Ovary (tissue), 9 donors: ENCODE measurements around the gene LRRC32. TPM values are rescaled to one million over a fixed set of nuclear protein-coding genes. Genes with fewer than 3 reads are reported as not detected.
"Not testable (repeated sequence)": the region's sequence is repeated elsewhere in the genome, so short reads cannot be mapped to it uniquely, and the experiment has no call there.

ENCODE experiments used
- DNase-seq, 5 donors: peaks; one replicate each; pipeline ENCODE4 v3.0.0-alpha.2; 2019 to 2020
- H3K27ac ChIP-seq, 2 donors: fragments of 200-600 bp; one replicate each; pipeline versions ENCODE4 v1.5.1 to v1.8.0; 2019 to 2022
- H3K27me3 ChIP-seq: fragments of 200-600 bp; one replicate; pipeline ENCODE4 v1.8.0; 2022
- H3K36me3 ChIP-seq: fragments of 200-600 bp; sonication (generic); one replicate; pipeline ENCODE4 v1.5.1; 2019
- H3K4me1 ChIP-seq: one replicate; pipeline ENCODE4 v1.8.1; 2013; ENCODE audit warnings: mild to moderate bottlenecking, moderate library complexity; ENCODE audit not compliant: insufficient read depth
- H3K4me3 ChIP-seq: fragments of 200-600 bp; sonication (generic); one replicate; pipeline ENCODE4 v1.5.1; 2017
- H3K9me3 ChIP-seq, 2 donors: fragments of 200-600 bp in 1 of 2; sonication (generic) in 1 of 2; one replicate each; pipeline versions ENCODE4 v1.5.1 to v1.8.1; 2013 to 2019; ENCODE audit warnings: mild to moderate bottlenecking in 1 of 2, moderate library complexity in 1 of 2
- CTCF ChIP-seq, 3 donors: fragments of 450-650 bp in 2 of 3; fragments of 200-600 bp in 1 of 3; IDR thresholded peaks; one replicate each; pipeline versions ENCODE4 v1.5.1 to v1.8.0; 2016 to 2022; ENCODE audit warnings: antibody characterized with exemption in 3 of 3, mild to moderate bottlenecking in 1 of 3
- EP300 ChIP-seq: sonication (generic); formaldehyde crosslinking; IDR thresholded peaks from one replicate; pipeline ENCODE4 v1.6.1; 2017; ENCODE audit warnings: antibody characterized with exemption
- POLR2A ChIP-seq: fragments of 450-650 bp; IDR thresholded peaks from one replicate; pipeline ENCODE4 v1.6.1; 2017; ENCODE audit warnings: antibody characterized with exemption, mild to moderate bottlenecking, moderate library complexity
- WGBS, 3 donors: extraction: QIAGEN DNeasy Blood & Tissue Kit in 1 of 3; methylation state at CpG; one replicate each; pipeline versions ENCODE4 v1.1.5 to v1.1.7; 2013 to 2017; 5-methylcytosine and 5-hydroxymethylcytosine counted together
- intact Hi-C, 4 donors: fragments of 100-400 bp; cut with DNase I; formaldehyde crosslinking; loops; one replicate each; pipeline versions ENCODE4 v1.11.0 to v1.15.1; 2022 to 2023
- polyA plus RNA-seq, 2 donors: library from polyadenylated mRNA; stranded (reverse); fragments of 200-250 nt in 1 of 2; fragments of 350-450 nt in 1 of 2; fragmentation: Illumina TruSeq in 1 of 2; extraction: RNeasy Lipid Tissue Mini Kit (QIAGEN cat#74804) in 1 of 2; gene quantifications; one replicate each; pipeline ENCODE4 v1.2.3, GENCODE V29; 2013 to 2014
- total RNA-seq, 7 donors: library from RNA; depleted of rRNA in 2 of 7; stranded (reverse); fragments of >200 nt in 2 of 7; fragmentation: NEBNext Ultra II Directional in 3 of 7; extraction: Animal tissue kit (Norgen Biotek cat#: 25700) in 3 of 7; gene quantifications; one replicate each; pipeline versions ENCODE4 v1.1.0 to v1.2.4, GENCODE V29; 2016 to 2023
- donor health status: DM: no; HTN: no; CAD: no; lungs with moderate emphysema.
- donor health status: DM: no; HTN: no; CAD: no.
- donor health status: Bipolar disorder and iron deficiency.
- donor health status: DM: yes; HTN: yes; CAD: no.
- donor health status: DM: no; HTN: no; CAD: no.
- donor health status: DM: yes; HTN: yes; CAD: no.

LRRC32 gene
- total and polyA plus RNA-seq, 9 donors = 3.2 to 47.1 (median 29.5) TPM

- peaks cover 16% of the 10 kb centered on the region for H3K4me1 ChIP-seq
- H3K4me3 ChIP-seq = no peak overlapping the region
- intact Hi-C loops = no loop called here
- WGBS, 3 donors = 82 to 87% (median 87%) methylated on average over 4 of the region's 4 CpGs
- TF ChIP-seq CTCF (IDR thresholded peaks at IDR 0.05) (no peak), EP300 (no peak), POLR2A (no peak)
- no peaks in the 10 kb centered on the region for H3K27me3 ChIP-seq
- no peak for DNase-seq
- no peak overlapping the region for H3K27ac ChIP-seq
- H3K9me3 ChIP-seq = no peaks in the 10 kb centered on the region
- H3K36me3 ChIP-seq = no peaks in the 10 kb centered on the region
Observed at GRCh38 chr11:76612226-76612625, 58.3 kb downstream of the LRRC32 start.

GRCh38 chr11:76610871-76611475 is 59.6 kb downstream of the LRRC32 start:
- WGBS, 3 donors = 28 to 47% (median 47%) methylated on average over 8 of the region's 8 CpGs
- intact Hi-C loops = no loop called here
- Histone ChIP-seq H3K9me3 (no peaks in the 10 kb centered on the region), H3K4me1 (peaks cover 16% of the 10 kb centered on the region), H3K4me3 (no peak overlapping the region), H3K27ac (peak overlapping the region in 1 of 2 donors; percentile 30), H3K27me3 (no peaks in the 10 kb centered on the region), H3K36me3 (no peaks in the 10 kb centered on the region)
- DNase-seq = peak in 4 of 5 donors; percentile 17 to 50 (median 44)
- TF ChIP-seq CTCF (IDR thresholded peaks at IDR 0.05) = no peak
- no peak for TF ChIP-seq POLR2A

GRCh38 chr11:76610371-76610770 is 60.2 kb downstream of the LRRC32 start:
- Histone ChIP-seq H3K27ac (peak overlapping the region in 1 of 2 donors; percentile 30), H3K4me1 (peaks cover 17% of the 10 kb centered on the region), H3K27me3 (no peaks in the 10 kb centered on the region), H3K36me3 (no peaks in the 10 kb centered on the region), H3K4me3 (no peak overlapping the region), H3K9me3 (no peaks in the 10 kb centered on the region)
- TF ChIP-seq EP300 (no peak), POLR2A (no peak), CTCF (IDR thresholded peaks at IDR 0.05) (no peak)
- DNase-seq = peak in 1 of 5 donors; percentile 5
- WGBS, 3 donors = 88 to 92% (median 89%) methylated on average over 4 of the region's 4 CpGs
- intact Hi-C loops = no loop called here

GRCh38 chr11:76609736-76610370 is 60.7 kb downstream of the LRRC32 start:
- peak in 3 of 5 donors; percentile 16 to 39 (median 19) for DNase-seq
- Histone ChIP-seq H3K27me3 (no peaks in the 10 kb centered on the region), H3K27ac (peak overlapping the region; percentile 1 to 30), H3K9me3 (no peaks in the 10 kb centered on the region), H3K4me3 (no peak overlapping the region), H3K4me1 (peaks cover 22% of the 10 kb centered on the region), H3K36me3 (no peaks in the 10 kb centered on the region)
- intact Hi-C loops = no loop called here
- WGBS, 3 donors = 30 to 41% (median 39%) methylated on average over 8 of the region's 8 CpGs
- TF ChIP-seq POLR2A = no peak
- no peak for TF ChIP-seq EP300
- TF ChIP-seq CTCF (IDR thresholded peaks at IDR 0.05) = no peak

- WGBS, 3 donors = 95 to 97% (median 97%) methylated on average over 10 to 25 of the region's 27 CpGs
- H3K9me3 ChIP-seq, intact Hi-C loops, H3K36me3 ChIP-seq, H3K27me3 ChIP-seq, H3K4me3 ChIP-seq: not testable (repeated sequence)
- Histone ChIP-seq H3K4me1 (peaks cover 31% of the 10 kb centered on the region), H3K27ac (peak overlapping the region in 1 of 2 donors; percentile 30)
- DNase-seq = peak in 1 of 5 donors; percentile 5
Observed at GRCh38 chr11:76608879-76609460, 61.6 kb downstream of the LRRC32 start.

- peaks cover 38% of the 10 kb centered on the region for H3K4me1 ChIP-seq
- H3K9me3 ChIP-seq, H3K27me3 ChIP-seq, H3K27ac ChIP-seq, H3K36me3 ChIP-seq, intact Hi-C loops, H3K4me3 ChIP-seq: not testable (repeated sequence)
- 97 to 99% (median 98%) methylated on average over 11 of the region's 11 CpGs for WGBS, 3 donors
- peak in 1 of 5 donors; percentile 6 for DNase-seq
Observed at GRCh38 chr11:76608228-76608627, 62.3 kb downstream of the LRRC32 start.
